GM19023 (cell line): ENCODE results near the gene LDHD.
A peak's percentile ranks its signal among the peaks of the same experiment; 100 is the strongest.
"Not testable (repeated sequence)": the region's sequence is repeated elsewhere in the genome, so short reads cannot be mapped to it uniquely, and the experiment has no call there.

Experiments used
- ATAC-seq: cut with Tn5 transposase; IDR thresholded peaks from one replicate; pipeline ENCODE4 v1.9.1; 2021; ENCODE audit warnings: mild to moderate bottlenecking, moderate library complexity; ENCODE audit not compliant: unreplicated experiment

LDHD gene

DNA sequence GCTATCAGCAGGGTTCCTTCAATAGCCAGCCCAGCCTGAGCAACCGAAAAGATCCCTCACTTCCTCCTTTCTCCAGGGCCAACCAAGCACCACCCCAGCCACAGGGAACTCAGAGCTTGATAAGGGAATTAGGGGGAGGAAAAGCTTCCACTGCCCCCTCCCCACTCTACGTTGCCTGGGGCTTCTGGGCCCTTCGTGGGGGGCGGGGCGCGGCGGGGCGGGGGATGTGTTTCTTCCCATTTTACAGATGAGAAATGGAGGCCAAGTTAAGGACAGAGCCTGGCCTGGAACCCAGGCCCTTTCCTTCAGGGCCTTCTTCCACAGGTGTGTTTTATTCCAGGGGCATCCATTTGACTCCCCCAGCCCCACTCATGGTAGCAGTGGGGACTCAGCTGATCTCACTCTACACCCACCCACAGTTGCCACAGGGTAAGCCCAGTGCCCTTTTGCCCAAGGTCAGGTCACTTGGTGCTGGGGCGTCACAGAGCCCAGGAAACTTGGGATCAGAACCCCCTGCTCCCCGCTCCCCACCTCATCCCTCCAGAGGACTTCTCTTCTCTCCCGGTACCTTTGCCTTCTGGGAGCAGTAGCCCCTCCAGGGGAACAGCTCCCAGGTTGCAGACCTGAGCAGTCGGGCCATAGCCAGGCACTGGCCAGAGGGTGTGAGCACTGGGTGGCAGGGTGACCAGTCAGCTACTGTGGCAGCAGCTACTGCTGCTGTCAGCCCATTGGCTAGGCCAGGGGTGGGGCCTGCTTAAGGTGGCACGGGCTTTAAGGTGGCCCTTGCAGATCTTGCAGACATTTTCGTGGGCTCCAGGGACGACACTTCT, at the start of gene LDHD:
Gene LDHD (minus strand): TSS at position 700 of the 830 bp plus-strand sequence. CDS start 60 bp downstream, at position 640.
- ATAC-seq = no peak

DNA sequence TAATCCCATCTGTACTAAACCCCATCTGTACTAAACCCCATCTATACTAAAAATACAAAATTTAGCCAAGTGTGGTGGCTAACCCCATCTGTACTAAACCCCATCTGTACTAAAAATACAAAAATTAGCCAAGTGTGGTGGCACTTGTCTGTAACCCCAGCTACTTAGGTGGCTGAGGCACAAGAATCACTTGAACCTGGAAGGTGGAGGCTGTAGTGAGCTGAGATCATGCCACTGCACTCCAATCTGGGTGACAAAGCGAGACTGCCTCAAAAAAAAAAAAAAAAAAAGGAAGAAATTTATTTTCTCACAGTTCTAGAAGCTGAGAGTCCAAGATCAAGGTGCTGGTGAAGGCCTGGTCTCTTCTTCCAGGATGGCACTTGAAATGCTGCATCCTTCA, 43.8 kb upstream of the LDHD start:
- ATAC-seq = no peak

DNA sequence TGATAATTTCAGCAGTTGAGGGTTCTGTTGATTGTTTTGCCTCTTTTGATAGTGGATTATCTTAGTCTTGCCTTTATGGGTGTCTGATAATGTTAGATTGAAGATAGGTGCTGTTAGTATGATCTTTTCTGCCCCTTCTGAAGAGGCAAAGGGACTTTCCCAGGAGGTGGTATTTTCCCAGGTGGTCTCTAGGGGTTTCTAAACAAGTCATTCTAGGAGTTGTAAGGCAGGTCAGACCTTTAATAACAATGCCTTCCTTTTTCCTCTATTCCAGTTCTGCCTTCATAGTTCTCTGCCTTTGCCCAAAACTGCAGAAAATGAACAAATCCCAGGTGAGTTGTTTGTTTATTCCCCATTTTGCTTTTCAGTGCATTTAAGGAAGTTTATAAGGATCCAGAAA, 36.1 kb upstream of the LDHD start:
- no peak for ATAC-seq

DNA sequence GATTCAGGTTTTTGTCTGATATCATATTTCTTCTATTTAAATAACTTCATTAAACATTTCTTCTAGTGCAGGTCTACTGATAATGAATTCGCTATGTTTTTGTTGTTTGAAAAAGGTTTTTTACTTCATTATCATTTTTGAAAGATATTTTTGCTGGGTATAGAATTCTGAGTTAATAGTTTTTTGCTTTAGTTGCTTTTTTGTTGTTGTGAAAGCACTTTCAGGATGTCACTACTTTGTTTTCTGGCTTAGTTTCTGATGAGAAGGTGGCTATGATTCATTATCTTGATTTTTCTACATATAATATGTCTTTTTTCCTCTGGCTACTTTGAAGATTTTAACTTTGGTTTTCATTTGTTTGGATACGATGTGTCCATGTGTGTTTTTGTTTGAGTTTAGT, 35.2 kb upstream of the LDHD start:
- ATAC-seq = no peak

DNA sequence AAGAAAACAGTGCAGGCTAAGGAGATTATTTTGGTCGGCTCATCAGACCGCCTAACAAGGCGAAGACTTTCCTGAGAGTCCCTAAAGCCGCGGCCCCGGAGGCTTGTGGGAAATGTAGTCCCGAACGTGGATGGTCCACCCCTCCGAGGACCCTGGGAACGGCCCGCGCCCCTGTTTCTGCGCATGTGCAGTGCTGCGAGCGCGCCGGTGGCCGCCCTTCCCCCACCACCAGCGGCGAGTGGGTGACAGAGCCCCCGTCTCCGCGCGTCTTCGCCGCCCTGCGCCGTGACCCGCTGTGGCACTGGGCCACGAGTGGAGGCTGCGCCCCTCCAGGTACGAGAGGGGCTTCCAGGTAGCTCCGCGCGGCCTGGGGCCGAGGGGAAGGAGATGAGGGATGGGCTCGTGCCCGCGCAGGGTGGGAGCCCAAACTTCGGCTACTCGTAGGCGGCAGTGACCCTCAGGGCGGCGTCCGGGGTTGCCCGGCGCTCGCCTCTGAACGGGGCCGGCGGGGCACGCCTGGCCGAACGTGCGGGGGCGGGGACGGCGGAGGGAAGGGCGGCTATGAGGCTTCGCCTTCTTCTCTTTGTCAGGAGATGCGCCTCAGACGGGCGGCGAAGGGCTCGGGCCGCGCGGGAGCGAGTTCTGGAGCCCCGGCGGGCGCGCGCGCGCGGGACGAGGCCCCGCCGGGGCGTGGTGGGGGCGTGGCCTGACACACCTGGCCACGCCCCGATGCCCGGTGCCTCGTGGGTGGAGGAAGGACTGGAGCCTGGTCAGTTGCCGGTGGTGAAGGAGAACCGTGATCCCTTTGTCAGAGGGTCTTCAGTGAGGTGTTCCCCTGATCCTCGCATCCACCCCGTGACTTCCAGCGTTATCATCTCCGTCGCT, 32.0 kb upstream of the LDHD start, which contains the start of gene ZFP1:
Gene ZFP1 (plus strand): TSS at position 214 of the 885 bp plus-strand sequence. CDS start 4,428 bp downstream, outside the sequence.
- peak; percentile 85 for ATAC-seq

DNA sequence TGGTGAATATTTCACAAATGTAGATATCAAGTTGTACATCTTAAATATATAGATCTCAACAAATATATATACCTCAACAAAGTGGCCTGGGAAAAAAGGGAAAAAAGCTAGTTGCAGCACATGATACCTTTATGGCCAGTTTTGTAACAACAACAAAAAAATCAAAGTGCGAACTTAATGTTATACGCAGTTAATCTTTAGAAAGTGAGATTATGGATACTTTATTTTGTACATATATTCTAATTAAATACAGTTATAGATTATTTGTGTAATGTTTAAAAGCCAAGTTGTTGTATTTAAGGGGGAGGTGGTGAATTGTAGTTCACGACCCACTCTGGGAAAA, 31.4 kb upstream of the LDHD start:
- no peak for ATAC-seq

DNA sequence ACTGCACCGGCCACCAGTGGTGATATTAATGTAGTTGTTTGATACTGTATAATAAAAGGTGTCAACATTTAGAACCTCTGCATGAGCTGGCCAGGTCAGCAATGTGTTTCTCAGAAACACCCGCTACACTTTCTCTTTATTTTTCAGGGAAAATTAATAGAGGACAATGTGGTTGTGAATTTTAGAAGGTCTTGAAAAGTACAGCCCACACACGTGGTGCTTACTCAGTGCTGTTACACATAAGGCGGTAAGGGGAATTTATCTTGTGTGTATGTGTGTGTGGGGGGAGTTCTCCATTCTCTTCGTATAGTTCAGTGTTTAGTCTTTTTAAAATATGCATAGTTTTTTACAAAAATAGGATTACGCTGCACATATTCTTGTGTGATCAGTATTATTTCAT, 27.4 kb upstream of the LDHD start:
- ATAC-seq = no peak

DNA sequence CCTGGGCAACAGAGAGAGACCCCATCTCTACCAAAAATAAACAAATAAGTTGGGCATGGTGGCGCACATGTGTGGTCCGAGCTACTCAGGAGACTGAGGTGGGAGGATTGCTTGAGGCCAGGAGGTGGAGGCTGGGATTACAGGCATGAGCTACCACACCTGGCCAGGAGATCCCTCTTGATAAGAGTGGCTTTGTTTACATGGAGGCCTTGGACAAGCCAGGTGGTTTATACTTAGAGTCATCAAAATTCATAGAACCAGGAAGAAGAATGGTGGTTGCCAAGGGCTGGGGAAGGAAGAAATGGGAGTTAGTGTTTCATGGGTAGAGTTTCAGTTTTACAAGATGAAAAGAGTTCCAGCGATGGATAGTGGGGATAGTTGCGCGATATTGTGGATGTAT, 22.9 kb upstream of the LDHD start:
- no peak for ATAC-seq

DNA sequence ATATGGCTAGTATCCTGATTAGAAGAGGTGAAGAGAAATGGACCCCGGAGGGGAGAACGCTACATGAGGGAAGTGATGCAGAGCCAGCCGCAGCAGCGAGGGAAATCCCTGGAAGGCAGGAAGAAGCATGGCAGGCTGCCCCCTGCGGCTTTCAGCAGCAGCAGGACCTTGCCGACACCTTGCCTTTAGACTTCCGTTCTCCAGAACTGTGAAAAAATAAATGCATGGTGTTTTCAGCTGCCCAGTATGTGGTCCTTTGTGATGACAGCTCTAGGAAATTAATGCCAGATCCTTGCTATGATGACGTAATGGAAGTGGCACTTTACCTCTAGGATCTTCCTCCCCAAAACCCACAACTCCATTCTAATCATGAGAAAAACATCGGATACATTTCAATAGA, 22.1 kb upstream of the LDHD start:
- ATAC-seq = no peak

DNA sequence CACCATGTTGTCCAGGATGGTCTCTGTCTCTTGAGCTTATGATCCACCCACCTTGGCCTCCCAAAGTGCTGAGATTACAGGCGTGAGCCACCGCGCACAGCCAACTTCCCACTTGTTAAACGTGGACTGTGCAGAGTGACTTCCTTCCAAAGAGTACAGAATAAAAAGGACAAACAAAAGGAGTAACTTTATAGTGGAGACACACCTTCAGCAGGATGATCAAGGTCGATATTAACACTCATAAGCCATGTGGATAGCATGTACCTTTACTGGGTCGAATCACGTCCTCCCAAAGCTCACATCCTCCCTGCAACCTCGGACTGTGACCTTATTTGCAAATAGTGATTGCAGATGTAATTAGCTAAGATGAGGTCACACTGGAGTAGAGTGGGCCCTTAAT, 21.7 kb upstream of the LDHD start:
- no peak for ATAC-seq

DNA sequence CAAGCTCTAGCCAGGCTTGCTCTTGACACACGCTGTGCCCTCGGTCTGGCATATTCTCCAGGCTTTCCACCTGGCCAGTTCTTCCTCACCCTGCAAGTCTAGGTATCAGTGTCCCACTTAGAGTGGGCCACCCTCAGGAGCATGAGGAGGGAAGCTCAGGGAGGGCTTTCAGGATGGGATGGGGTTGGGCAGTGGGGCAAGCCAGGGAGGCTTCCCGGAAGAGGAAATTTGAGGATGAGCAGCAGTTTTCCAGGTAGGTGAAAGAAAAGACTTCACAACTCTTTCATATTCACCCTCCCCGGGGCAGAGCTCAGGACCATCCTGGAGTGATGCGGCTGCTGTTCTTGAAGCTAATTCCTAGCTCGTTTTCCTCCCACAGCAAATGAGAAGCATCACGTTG, 14.5 kb upstream of the LDHD start:
- ATAC-seq = no peak

DNA sequence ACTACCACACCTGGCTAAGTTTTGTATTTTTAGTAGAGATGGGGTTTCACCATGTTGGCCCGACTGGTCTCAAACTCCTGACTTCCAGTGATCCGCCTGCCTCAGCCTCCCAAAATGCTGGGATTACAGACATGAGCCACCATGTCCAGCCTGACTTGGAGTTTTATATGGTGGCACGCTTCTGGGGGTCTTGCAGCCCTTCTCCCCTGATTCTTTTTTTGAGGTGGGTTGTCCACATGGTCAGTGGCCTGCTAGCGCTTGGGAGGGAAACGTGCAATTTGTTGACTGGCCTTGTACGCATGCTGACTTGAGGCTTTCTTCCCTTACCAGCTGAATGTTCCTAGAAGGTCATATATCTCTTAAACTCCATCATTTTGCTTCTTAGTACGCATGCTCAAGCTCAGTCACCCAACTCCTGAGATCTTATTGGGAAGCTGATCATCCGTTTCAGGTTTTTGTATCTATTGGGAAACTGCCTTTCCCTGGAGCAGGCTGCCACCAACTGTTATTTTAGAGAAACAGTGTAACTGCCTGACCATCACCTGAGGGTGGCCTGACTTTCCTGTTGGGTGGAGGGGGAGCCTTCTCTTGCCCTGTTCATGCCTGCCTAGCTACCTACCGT, 13.7 kb upstream of the LDHD start:
- no peak for ATAC-seq

DNA sequence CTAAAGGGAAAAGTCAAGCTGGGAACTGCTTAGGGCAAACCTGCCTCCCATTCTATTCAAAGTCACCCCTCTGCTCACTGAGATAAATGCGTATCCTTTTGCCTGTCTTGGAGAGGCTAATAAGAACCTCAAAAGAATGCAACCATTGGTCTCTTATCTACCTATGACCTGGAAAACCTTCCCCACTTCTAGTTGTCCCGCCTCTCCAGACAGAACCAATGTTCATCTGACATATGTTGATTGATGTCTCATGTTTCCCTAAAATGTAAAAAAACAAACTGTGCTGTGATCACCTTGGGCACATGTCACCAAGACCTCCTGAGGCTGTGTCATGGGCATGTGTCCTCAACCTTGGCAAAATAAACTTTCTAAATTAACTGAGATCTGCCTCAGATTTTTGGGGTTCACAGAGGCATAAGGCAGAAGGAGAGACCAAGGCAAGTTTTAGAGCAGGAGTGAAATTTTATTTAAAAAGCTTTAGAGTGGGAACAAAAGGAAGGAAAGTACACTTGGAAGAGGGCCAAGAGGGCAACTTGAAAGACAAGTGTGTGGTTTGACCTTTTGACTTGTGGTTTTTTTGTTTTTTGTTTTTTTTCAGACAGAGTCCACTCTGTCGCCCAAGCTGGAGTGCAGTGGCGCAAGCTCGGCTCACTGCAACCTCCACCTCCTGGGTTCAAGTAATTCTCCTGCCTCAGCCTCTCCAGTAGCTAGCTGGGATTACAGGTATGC, 13.0 kb upstream of the LDHD start:
- not testable (repeated sequence) for ATAC-seq

DNA sequence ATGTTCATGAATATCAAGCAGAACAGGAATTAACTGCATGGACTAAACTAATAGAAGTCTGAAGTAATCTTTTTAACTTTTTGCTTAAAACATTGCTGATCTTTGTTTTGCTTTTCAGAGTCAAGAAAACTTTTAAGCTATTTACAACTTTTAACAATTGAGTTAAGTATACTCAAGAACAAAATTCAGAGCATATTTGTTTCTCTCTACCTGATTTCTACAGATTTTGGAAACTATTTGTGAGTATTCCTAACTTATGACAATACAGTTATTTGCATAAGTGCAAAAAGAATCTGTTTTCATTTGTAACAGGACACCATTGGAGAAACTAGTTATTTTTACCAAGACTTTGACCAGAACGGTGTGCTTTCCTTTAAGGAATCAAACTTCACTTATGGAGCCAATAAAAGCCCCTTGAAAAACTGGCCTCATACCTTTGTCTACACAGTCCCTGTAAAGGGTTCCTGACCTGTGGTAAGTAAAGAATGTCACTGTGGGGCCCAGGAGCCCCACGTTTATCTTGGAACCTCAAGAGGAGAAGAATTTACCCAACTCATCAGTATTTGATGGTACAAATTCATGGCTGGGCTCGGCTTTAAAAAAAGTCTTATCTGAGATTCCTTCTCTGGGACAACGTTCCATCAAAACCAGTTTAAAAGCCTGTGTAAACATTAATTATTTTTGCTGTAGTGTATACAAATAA, 11.3 kb upstream of the LDHD start:
- ATAC-seq = no peak

DNA sequence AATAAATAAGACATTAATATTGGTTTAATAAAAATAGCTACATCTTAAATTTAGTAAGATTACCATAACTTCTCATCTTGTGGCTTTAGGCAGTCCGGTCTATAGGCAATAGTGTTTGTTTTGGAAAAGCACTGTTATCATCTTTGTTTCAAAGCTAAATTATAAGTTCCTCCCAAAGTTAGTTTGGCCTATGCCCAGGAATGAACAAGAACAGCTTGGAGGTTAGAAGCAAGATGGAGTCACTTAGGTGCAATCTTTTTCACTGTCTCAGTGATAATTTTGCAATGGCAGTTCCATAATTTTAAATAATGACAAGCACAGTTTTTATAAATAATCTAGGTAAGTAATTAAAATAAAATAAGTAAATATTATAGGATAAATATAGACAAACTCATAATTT, 6.0 kb upstream of the LDHD start:
- no peak for ATAC-seq

DNA sequence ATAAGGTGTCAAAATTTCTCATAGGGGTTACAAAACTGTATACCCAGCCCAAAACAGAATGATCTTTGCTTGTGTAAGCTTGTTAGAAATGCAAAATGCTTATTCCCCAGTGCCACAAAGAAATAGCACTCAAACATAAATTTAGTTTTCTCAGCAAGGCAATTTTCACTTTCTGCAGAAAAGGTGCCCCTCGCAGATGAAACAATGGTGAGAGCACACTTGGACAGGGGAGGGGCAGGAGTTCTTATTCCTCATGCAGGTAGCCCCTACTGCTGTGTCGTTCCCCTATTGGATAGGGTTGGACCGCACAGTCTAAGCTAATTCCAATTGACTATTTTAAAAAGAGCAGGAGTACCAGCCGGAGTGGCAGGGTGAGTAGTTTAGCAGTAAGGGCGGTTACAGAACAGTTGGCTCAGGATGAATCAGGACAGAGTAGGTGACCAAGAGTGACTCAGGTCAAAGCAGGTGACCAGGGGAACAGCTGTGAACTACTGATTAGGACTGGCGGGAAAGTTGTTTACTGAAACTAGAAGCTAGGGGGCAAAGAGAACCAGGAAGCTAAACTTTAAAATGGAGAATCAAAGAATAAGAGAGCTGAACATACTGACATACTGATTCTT, 5.5 kb upstream of the LDHD start:
- ATAC-seq = no peak

DNA sequence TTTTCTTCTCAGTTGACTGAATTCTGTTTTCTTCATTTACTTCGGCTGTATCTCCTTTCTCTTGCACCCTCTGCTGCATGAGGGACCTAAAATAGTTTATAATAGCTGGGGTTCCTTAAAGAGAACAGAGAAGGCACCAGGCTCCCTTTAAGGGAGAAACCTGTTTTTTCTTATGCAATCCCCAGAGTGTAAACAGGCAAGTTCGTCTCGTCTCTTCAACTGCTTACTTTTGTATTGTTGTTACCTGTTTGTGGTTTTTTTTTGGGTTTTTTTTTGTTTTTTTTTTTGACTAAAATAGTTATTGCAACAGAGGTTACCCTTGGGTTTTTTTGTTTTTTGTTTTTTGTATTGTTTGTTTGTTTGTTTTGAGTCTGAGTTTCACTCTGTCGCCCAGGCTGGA, 3.7 kb upstream of the LDHD start:
- ATAC-seq = no peak

DNA sequence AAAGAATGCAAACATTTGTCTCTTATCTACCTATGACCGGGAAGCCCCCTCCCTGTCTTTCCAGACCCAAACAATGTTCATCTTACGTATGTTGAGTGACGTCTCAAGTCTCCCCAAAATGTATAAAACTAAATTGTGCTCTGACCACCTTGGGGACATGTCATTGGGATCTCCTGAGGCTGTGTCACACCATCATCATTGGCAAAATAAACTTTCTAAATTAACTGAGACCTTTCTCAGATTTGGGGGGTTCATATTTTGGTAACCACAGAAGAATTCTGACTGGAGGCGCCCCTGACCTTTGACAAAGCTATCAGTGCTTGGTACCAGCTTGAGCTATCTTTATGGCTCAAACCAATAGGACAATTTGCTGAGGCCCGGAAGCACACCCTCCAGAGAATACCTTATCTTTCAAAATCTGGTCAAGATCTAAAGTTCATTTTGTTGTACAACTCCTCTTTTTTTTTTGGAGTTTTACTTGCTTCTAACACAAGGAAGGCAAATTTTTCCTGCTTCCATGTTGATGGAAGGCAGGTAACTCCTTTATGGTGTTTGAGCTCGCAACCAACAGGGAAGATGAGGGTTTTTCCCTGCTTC, 2.5 kb upstream of the LDHD start:
- ATAC-seq = no peak

DNA sequence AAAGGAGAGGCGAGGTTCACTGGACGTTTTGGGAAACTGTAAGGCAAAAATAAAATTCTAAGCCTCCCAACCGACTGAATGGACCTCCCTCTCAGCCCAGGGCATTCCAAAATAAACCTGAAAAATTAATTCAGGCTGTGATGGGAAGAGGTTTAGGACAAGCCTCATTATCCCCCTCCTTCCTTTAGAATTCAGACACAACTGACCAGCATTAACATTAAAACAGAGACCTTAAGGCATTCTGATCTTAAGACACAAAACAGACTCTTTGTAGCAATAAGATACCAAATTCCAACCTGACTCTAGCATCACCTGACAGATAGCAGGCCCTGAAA, 298 bp upstream of the LDHD start:
- no peak for ATAC-seq
